GM21529 (cell line): ENCODE measurements around the gene SLC13A3.

ENCODE experiments used
- ATAC-seq: cut with Tn5 transposase; IDR thresholded peaks from one replicate; pipeline ENCODE4 v1.9.1; 2021; ENCODE audit not compliant: unreplicated experiment

SLC13A3 gene

DNA sequence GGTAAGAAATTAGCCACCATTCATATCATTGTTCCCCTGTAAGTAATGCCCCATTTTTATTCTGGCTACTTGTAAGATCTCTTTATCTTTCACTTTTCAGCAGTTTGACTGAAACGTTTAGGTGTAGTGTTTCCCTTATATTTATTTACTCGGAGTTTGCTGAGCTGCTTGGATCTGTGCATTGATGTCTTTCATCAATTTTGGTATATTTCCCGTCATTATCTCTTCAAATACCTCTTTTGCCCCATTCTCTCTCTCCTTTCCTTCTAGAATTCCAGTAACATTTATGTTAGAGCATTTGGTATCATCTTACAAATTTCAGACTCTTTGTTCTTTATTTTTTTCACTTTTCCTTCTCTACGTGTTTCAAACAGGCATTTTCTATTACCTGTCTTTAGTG, 9.2 kb upstream of the SLC13A3 start:
- no peak for ATAC-seq

DNA sequence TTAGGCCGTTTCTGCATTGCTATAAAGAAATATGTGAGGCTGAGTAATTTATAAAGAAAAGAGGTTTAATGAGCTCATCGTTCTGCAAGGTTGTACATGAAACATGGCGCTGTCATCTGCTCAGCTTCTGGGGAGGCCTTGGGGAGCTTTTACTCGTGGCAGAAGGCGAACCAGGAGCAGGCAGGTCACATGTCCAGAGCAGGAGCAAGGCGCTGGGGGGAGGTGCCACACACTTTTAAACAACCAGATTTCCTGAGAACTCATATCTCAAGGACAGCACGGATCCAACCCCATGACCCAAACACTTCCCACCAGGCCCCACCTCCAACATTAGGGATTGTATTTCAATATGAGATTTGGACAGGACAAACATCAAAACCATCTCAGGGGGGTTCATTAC, 6.4 kb upstream of the SLC13A3 start:
- no peak for ATAC-seq

GRCh38 chr20:46657137-46657536, 5.9 kb upstream of the SLC13A3 start:
- no peak for ATAC-seq

GRCh38 chr20:46652699-46653098, 1.4 kb upstream of the SLC13A3 start:
- ATAC-seq, result no peak

DNA sequence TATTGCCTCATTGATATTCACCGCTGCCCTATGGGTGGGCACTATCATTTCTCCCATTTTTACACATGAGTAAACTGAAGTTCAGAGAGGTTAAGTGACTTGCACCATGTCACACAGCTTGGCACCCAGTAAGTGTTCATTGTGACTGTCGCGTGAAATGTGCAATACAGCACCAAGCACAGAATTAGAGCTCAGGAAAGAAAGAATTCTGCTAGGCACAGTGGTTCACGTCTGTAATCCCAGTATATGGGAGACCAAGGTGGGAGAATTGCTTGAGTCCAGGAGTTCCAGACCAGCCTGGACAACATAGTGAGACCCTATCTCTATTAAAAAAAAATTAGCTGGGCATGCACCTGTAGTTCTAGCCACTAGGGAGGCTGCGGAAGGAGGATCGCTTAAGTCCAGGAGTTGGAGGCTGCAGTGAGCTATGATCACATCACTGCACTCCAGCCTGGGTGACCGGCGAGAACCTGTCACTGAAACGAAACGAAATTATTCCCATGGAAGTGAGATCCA, 626 bp downstream of the SLC13A3 start:
- ATAC-seq, result no peak

- no peak for ATAC-seq
Observed at GRCh38 chr20:46649965-46650542, 1.2 kb downstream of the SLC13A3 start.

- ATAC-seq, result no peak
Observed at GRCh38 chr20:46649650-46649949, 1.7 kb downstream of the SLC13A3 start.

DNA sequence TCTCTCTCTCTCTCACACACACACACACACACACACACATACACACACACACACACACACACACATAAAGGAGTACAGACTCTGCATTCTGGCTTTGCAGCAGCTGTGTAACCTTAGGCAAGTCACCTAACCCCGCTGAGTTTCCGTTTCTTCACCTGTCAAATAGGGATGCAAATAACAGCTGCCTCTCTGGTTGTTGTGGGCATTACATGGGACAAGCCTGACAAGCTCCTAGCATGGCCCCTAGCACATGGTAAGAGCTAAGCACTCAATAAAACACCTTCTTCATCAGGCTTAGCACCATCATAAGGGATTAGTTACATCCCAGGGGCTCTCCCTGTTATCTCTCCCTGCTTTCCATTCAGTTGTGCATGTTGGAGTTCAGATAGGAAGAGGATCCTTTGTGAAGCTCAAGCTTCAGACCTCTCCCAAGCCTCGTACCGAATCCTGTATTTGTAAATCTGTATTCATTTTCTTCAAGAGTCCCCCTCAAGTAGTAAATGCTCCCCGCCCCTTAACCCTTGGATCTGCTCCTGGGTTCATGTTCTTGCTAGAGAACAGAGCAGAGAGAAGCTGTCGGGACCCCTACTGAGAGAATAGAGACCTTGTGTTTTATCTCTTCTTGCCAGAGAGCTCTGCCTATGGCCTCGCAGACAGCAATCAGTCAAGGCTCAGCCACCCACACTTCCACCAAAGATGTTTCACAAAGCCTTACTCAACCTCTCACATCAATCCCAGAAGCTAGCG, 2.2 kb downstream of the SLC13A3 start:
- ATAC-seq, result no peak

DNA sequence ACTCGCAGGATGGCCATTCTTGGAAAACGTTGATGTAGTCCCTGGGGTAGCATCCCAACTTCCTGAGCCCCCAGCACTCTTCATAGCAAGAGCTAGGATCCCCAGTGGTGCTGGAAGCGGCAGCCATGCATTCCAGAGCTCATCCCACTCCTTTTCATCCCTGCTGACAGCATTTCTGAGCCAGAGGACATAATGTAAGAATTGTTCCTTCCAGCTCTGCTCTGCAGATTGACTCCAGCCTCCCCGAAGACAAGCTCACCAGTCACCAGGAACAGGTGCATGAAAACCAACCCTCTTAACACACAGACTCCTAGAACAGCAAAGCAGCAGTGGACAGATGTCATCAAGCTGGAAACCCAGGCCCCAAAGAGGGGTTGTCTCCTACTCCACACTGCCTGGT, 3.8 kb downstream of the SLC13A3 start:
- ATAC-seq, result no peak

DNA sequence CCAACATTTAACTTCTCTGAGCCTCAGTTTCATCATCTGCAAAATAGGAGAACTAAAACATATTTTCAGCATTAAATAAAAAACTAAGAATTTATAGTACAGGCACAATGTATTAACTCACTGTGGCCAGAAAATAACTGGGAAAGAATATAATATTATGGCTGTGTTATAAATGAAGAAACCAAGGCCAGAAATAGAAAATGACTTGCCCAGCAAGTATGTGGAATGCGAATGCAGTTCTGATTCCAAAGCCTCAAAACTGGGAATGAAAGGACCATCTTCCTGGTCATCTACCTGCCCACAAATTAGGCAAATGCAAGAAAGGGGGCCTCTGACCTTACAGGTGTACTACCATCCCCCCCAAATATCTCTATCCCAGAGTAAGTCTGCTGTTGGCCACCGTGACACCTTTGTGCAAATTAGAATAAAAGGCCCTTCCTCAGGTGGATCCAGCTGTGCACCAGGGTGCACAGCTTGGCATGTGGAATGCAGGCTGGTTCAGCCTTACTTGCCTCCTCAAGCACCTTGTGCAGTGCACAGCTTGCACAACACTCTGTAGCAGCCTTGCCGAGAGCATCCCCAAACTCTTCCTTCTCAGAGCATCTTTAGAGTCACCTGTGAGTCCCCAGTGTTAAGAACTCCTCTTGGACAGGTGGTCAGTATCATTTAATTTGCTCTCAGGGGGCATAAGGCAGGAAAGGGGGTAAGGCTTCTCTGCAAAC, 4.4 kb downstream of the SLC13A3 start:
- no peak for ATAC-seq

DNA sequence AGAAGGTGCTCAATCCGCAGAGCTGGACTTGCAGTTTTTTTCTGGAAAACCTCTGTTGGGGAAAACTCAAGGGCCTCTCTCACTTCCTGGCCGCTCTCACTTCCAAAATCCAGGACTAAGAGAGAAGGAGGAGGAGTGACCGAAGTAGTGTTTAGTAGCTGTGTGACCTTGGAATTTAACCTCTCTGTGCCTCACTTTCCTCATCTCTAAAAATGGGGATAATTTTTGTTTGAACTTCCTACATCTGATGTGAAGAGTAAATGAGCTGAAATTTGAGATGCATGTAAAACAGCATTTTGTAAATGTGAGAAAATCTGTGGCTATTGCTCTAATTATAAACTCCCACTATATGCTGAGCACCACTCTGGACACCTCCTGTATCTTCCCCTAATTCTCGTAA, 5.1 kb downstream of the SLC13A3 start:
- no peak for ATAC-seq

- ATAC-seq, result no peak
Observed at GRCh38 chr20:46644733-46645132, 6.5 kb downstream of the SLC13A3 start.

DNA sequence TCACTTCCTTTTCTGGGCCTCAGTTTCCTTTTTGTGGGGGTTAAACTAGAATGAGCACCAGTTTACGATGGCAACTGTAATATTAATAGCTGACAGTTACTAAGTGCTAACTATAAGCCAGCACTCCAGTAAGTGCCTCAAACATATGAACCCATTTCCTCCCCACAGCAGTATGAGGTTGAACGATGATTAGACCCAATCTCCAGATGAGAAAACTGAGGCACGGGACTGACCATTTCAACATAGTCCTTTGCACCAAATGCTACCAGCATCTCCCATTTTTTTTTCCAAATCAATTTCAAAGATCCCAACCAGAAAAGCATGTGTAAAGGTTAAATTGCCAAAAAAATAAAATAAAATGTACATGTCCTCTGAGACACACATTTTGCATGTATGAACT, 7.1 kb downstream of the SLC13A3 start:
- ATAC-seq, result no peak

DNA sequence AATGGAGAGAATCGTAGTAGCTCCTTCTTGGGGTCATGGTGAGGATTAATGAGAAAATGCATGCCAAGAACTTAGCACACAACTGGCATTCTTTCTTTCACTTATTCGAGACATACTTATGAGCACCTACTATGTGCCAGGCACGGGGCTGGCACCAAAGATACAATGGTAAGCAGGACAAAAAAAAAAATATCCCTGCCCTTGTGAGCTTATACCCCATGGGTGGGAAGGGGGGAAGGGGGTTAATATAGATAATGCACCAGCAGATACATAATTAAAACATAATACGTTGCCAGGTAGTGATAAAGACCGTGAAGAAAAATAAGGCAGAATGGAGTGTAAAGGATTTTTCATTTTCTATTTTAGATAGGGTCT, 8.3 kb downstream of the SLC13A3 start:
- ATAC-seq, result no peak

DNA sequence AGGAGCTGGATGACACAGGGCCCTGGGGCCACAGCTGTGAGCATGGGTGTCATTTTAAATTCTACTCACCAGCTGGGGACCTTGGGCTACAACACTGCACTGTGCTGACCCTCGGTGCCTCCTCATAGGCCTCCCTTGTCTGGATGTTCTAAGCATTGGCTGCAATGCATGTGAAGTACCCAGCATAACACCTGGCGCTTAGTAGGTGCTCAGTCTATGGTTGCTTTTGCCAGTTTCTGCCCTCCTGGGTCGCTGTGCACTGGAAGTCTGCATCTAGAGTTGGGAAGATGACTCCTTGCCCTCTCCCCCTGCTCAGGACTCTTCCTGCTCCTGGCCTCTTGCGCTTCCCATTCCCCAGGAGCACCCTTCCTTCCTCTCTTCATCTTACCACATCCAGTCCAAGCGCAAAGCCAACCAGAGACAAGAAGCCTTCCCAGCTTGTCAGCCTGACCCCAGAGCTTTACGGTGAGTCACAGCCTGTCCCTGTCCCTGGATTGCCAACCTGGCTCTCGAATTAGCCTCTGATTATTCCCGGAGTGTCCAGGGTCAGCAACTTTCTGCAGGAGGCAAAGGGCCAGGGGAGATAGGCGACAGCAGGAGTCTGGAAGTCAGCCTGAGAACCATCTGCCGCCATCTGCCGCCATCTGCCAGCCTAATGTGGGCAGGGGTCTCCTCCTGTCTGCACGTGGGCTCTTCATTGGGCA, 8.8 kb downstream of the SLC13A3 start:
- no peak for ATAC-seq

- no peak for ATAC-seq
Observed at GRCh38 chr20:46641424-46641823, 9.8 kb downstream of the SLC13A3 start.

DNA sequence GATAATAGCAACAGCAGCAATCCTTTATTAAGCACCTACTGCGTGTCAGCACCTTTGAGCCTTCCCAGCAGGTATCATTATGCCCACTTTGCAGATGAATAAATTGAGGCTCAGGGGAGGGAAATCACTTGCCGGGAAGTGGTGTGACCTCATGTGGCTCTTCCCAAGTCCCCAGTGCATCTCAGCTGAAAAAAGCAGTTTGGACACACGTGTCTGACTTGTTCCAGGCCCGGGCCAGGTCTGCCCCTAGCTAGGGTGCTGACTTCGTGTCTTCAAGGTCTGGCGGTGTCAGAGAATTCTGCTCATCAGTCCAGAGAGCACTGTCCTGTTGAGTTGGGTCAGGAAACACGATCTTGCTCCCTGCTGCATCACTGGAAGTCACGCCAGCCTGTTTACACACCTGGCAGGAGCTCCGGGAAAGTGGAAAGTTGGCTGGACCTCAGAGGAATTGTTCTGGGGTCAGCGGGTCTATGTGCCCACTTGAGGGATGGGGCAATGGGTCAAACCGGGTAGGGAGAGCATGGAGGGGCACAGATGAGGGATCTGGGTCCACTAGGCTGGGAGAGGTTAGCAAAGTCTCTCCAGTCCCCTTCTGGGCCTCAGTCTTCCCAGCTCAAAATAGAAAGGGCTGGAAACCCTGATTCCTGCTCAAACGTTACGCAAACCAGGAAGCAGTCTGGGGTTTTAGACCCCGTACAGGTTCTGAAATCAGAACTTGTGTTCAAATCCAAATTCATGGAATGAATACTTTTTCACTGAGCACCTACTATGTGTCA, 10.5 kb downstream of the SLC13A3 start:
- no peak for ATAC-seq

DNA sequence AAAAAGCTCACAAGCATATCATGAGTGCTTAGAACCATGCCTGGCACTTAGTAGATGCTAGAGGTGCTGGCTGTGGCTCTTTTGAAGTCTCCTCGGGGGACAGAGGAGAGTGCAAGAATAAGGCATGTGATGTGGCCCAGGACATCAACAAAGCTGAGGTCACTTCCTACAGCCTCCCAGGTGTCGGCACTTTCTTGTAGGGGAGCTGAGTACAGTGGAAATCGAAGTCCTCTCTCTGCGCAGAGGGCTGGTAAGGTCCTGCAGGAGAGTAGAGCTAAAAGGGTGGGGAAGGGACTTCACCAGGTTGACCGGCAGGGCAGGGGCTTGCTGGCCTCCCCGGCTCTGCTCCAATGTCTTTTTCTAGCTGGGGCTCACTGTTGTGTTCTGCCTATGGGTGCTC, 11.2 kb downstream of the SLC13A3 start:
- ATAC-seq, result no peak

DNA sequence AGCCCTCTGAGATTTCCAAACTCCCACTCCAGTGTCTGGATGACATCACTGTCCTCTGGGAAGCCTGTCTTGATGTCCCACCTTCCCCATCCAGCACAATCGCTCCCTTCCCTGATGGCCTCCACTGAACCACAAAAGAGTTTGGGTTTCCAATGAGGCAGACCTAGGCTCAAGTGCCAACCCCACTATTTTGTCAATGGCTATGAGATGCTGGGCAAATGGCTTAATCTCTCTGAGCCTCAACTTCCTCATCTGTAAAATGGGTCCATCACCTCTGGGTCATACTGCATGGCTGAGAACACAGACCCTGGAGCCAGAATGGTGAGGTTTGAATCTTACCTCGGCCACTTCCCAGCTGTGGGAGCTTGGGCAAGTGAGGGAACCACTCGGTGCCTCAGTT, 11.7 kb downstream of the SLC13A3 start:
- no peak for ATAC-seq

GRCh38 chr20:46638898-46639274, 12.4 kb downstream of the SLC13A3 start:
- no peak for ATAC-seq
